ENCODE results near the gene DTNBP1. TPM values are rescaled to one million over a fixed set of nuclear protein-coding genes. Genes with fewer than 3 reads are reported as not detected.

The DTNBP1 gene
- total and polyA plus RNA-seq, 11 donors, result 7.0 to 38.4 (median 18.5) TPM

DNA sequence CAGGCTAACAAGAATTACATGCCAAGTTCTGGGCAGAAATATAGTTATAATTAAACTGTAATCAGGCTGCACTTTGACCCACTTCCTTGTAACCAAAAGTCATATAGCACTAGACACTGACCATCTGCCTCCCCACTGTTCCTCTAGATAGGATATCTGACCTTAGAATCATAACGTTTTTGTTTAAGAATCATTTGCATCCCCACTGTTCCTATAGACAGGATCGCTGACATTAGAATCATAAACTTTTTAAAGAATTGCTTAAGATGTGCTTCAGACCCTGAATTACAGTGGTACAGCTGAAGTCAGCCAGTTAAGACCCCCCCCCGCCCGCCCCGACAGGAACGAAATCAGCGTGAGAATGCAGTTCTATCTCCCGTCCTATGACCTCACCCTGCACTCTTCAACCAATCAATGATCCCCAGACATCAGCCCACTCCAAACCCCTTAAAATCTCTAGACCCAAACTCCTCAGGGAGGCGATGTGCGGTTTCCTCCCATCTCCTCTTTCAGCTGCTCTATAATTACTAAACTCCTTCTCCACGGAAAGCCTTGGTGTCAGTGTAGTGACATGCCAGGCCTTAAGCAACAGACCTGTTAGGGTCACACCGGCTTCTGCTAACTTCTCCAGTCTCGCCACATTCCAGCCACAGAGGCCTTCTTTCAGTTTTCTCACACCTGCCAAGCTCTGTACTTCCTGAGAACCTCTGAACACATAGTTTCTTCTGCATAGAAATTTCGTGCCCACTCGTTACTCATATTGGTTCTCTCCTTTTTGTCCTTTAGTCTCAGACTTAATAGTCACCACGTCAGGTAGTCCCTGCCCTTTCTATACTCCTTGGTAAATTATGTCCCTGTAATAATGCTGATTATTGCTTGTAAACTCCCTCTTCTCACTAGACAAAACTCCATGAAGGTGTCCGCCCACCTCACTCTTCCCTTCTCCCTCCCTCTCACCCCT lies 93.5 kb downstream of the DTNBP1 start:
- no peaks in the 10 kb centered on the region for H3K27me3 ChIP-seq
- no peaks in the 10 kb centered on the region for H3K36me3 ChIP-seq
- peak overlapping the region in 1 of 12 donors; percentile 24 for H3K27ac ChIP-seq
- intact Hi-C loops (cut with DNase I), result no loop called here
- TF ChIP-seq CTCF (IDR thresholded peaks at IDR 0.05) (no peak), POLR2A (IDR thresholded peaks at IDR 0.05) (no peak)
- WGBS, 4 donors, result 55 to 64% (median 60%) methylated on average over 17 of the region's 17 CpGs
- peaks cover 0 to 15% (median 7%) of the 10 kb centered on the region in 12 donors for H3K4me1 ChIP-seq
- ATAC-seq (peak in 3 of 4 donors; percentile 48 to 83 (median 68)), DNase-seq (no peak)
- H3K4me3 ChIP-seq, result no peak overlapping the region
- peaks cover 0 to 6% (median 0%) of the 10 kb centered on the region in 12 donors for H3K9me3 ChIP-seq

DNA sequence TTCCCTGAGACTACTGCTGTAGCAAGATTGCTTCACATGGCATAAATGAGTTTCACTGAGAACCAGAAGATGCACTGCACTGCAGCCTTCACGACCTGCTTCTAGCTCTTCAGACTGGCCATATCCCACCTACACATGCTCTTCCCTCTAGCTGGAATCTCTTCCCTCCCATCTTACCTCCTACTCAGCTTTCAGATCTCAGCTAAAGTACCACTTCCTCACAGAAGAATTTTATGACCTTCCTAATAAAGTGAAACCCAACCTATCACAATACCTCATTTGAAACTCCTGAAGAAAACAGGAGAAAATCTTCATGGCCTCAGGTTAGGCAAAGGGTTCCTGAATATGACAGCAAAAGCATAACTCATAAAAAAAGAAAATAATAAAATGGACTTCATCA lies 99.9 kb downstream of the DTNBP1 start:
- H3K9me3 ChIP-seq, result no peaks in the 10 kb centered on the region
- H3K36me3 ChIP-seq, result no peaks in the 10 kb centered on the region
- DNase-seq, result no peak
- peaks cover 0 to 9% (median 0%) of the 10 kb centered on the region in 12 donors for H3K4me1 ChIP-seq
- no peak for ATAC-seq
- H3K27ac ChIP-seq, result no peak overlapping the region
- TF ChIP-seq CTCF (IDR thresholded peaks at IDR 0.05) (no peak), POLR2A (IDR thresholded peaks at IDR 0.05) (no peak)
- no peaks in the 10 kb centered on the region for H3K27me3 ChIP-seq
- intact Hi-C loops (cut with DNase I), result no loop called here
- no peak overlapping the region for H3K4me3 ChIP-seq
- WGBS, 4 donors, result 86 to 92% (median 87%) methylated on average over 1 of the region's 1 CpG

GRCh38 chr6:15561447-15562199 lies 101.2 kb downstream of the DTNBP1 start:
- Histone ChIP-seq H3K9me3 (no peaks in the 10 kb centered on the region), H3K36me3 (no peaks in the 10 kb centered on the region), H3K27me3 (no peaks in the 10 kb centered on the region), H3K4me1 (peaks cover 0 to 11% (median 0%) of the 10 kb centered on the region in 12 donors), H3K4me3 (no peak overlapping the region), H3K27ac (no peak overlapping the region)
- TF ChIP-seq POLR2A (IDR thresholded peaks at IDR 0.05) (no peak), CTCF (IDR thresholded peaks at IDR 0.05) (no peak)
- intact Hi-C loops (cut with DNase I), result no loop called here
- no peak for ATAC-seq
- DNase-seq, result no peak
- WGBS, 4 donors, result 89 to 95% (median 94%) methylated on average over 3 of the region's 3 CpGs

DNA sequence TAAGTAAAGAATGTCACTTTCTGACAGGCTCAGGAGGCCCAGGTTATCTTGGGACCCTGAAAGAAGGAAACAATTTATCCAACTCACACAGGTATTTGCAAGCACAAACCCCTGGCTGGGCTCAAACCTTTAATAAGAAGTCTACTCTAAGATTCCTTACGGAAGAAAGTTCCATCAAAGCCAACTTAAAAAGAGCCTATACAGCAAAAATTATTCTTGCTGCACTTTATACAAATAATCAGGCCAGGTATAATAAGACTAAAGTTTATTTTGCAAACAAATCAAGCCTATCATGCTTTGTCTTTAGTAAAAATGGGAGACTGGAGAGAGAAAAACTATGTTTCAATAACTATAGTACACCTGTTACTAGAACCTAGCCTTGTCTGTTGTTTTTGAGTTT lies 102.1 kb downstream of the DTNBP1 start:
- Histone ChIP-seq H3K36me3 (no peaks in the 10 kb centered on the region), H3K27me3 (no peaks in the 10 kb centered on the region), H3K4me1 (peaks cover 0 to 20% (median 0%) of the 10 kb centered on the region in 12 donors), H3K27ac (no peak overlapping the region), H3K4me3 (no peak overlapping the region), H3K9me3 (no peaks in the 10 kb centered on the region)
- DNase-seq (no peak), ATAC-seq (no peak)
- WGBS, 4 donors, result 95 to 100% (median 97%) methylated on average over 1 of the region's 1 CpG
- TF ChIP-seq CTCF (IDR thresholded peaks at IDR 0.05) (no peak), POLR2A (IDR thresholded peaks at IDR 0.05) (no peak)
- intact Hi-C loops (cut with DNase I), result no loop called here
